SK-N-SH treated with all-trans-retinoic acid at 6 μM for 48 hours (cell line): ENCODE data around the gene SCAPER.
A peak's percentile ranks its signal among the peaks of the same experiment; 100 is the strongest.

Experiments used
- ATAC-seq: fragments of 200-7000 bp; cut with Tn5 transposase; 3 replicates; pipeline ENCODE4 v1.9.1; 2020; ENCODE audit warnings: mild to moderate bottlenecking, moderate library complexity
- ARNTL ChIP-seq: fragments of 450-650 bp; formaldehyde crosslinking; IDR thresholded peaks from 2 replicates; pipeline ENCODE4 v1.5.0; 2020; ENCODE audit warnings: low read depth, mild to moderate bottlenecking, moderate library complexity, borderline replicate concordance
- BACH2 ChIP-seq: fragments of 250-450 bp; sonication (Bioruptor Pico); IDR thresholded peaks from 2 replicates; pipeline ENCODE4 v1.9.0; 2021; ENCODE audit warnings: mild to moderate bottlenecking, borderline replicate concordance
- CSDC2 ChIP-seq: fragments of 250-450 bp; sonication (Bioruptor Pico); IDR thresholded peaks from 2 replicates; pipeline ENCODE4 v1.5.0; 2020; ENCODE audit warnings: mild to moderate bottlenecking, moderate library complexity
- GLIS3 ChIP-seq: fragments of 250-450 bp; sonication (Bioruptor Pico); IDR thresholded peaks from 2 replicates; pipeline ENCODE4 v1.5.0; 2020; ENCODE audit warnings: mild to moderate bottlenecking, moderate library complexity
- RARB ChIP-seq: fragments of 250-450 bp; sonication (Bioruptor Pico); IDR thresholded peaks from 2 replicates; pipeline ENCODE4 v1.8.0; 2021; ENCODE audit warnings: mild to moderate bottlenecking, moderate library complexity
- SNAI2 ChIP-seq: fragments of 250-450 bp; sonication (Bioruptor Pico); IDR thresholded peaks from 2 replicates; pipeline ENCODE4 v1.5.0; 2020; ENCODE audit warnings: mild to moderate bottlenecking, moderate library complexity
- TCF4 ChIP-seq: fragments of 250-450 bp; sonication (Bioruptor Pico); IDR thresholded peaks from 2 replicates; pipeline ENCODE4 v1.8.0; 2021; ENCODE audit warnings: mild to moderate bottlenecking, moderate library complexity, borderline replicate concordance
- ZC3H10 ChIP-seq: fragments of 250-450 bp; sonication (Bioruptor Pico); IDR thresholded peaks from 2 replicates; pipeline ENCODE4 v1.5.1; 2021; ENCODE audit warnings: mild to moderate bottlenecking, moderate library complexity
- ZFP3 ChIP-seq: fragments of 250-450 bp; sonication (Bioruptor Pico); IDR thresholded peaks from 2 replicates; pipeline ENCODE4 v1.5.0; 2020; ENCODE audit warnings: mild to moderate bottlenecking, moderate library complexity
- ZFP30 ChIP-seq: fragments of 450-650 bp; formaldehyde crosslinking; IDR thresholded peaks from 2 replicates; pipeline ENCODE4 v1.5.0; 2022; ENCODE audit warnings: mild to moderate bottlenecking, moderate library complexity
- ZNF70 ChIP-seq: fragments of 450-650 bp; formaldehyde crosslinking; IDR thresholded peaks from 2 replicates; pipeline ENCODE4 v1.5.0; 2020; ENCODE audit warnings: mild to moderate bottlenecking, moderate library complexity
- ZNF8 ChIP-seq: fragments of 450-650 bp; formaldehyde crosslinking; IDR thresholded peaks from 2 replicates; pipeline ENCODE4 v1.5.0; 2020; ENCODE audit warnings: mild to moderate bottlenecking, moderate library complexity
- TF ChIP-seq, protein P1 (sequence below): fragments of 250-450 bp; sonication (Bioruptor Pico); IDR thresholded peaks from 2 replicates; pipeline ENCODE4 v1.5.1; 2020; ENCODE audit warnings: low read depth, mild to moderate bottlenecking, moderate library complexity
- TF ChIP-seq, protein P2 (sequence below): fragments of 250-450 bp; sonication (Bioruptor Pico); IDR thresholded peaks from 2 replicates; pipeline ENCODE4 v1.8.0; 2020; ENCODE audit warnings: mild to moderate bottlenecking, moderate library complexity, borderline replicate concordance
- TF ChIP-seq, protein P3 (sequence below): fragments of 250-450 bp; sonication (Bioruptor Pico); IDR thresholded peaks from 2 replicates; pipeline ENCODE4 v1.8.0; 2021; ENCODE audit warnings: low read depth, mild to moderate bottlenecking, moderate library complexity, borderline replicate concordance
- TF ChIP-seq, protein P4 (sequence below): fragments of 250-450 bp; sonication (Bioruptor Pico); IDR thresholded peaks from 2 replicates; pipeline ENCODE4 v1.5.0; 2020; ENCODE audit warnings: mild to moderate bottlenecking, moderate library complexity
- TF ChIP-seq, protein P5 (sequence below): fragments of 250-450 bp; sonication (Bioruptor Pico); IDR thresholded peaks from 2 replicates; pipeline ENCODE4 v1.5.1; 2021; ENCODE audit warnings: mild to moderate bottlenecking, moderate library complexity

SCAPER gene

DNA sequence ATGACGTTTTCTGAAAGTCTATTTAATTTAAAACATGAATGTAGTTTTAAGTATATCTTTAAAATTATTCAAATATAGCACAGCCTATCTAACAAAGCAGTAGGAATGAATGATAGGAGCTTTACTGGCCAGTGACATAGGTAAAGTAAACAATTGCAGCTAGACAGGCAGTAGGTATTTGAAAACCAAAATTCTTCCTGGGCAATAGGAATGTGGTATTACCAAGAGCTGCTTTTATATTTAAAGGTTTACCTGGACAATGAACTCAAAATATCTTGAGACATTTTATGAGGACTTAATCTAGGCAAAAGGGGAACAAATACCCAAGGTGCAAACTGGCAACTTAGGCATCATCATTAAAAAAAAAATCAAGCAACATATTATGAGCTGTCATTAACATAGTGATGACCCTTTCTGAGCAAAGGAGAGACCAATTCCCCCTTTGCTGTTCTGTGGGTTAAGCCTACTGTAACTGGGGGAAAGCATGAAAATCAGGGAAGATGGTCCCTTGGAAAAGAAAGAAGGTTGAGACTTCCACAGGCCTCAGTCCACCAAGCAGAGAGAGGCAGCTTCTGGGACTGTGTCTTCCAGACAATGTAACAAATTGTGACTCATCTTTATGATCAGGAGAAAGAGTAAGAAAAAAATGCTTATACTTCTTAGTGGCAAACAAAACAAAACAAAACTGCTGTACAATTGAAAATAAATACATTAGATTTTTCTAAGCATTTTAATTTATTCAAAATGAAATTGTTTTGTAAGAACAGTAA is 555.7 kb downstream of the SCAPER start:
- TF ChIP-seq CSDC2 (CRISPR knock-in tag) = no peak
- no peak for TF ChIP-seq ARNTL (CRISPR knock-in tag)
- TF ChIP-seq, protein P1, sequence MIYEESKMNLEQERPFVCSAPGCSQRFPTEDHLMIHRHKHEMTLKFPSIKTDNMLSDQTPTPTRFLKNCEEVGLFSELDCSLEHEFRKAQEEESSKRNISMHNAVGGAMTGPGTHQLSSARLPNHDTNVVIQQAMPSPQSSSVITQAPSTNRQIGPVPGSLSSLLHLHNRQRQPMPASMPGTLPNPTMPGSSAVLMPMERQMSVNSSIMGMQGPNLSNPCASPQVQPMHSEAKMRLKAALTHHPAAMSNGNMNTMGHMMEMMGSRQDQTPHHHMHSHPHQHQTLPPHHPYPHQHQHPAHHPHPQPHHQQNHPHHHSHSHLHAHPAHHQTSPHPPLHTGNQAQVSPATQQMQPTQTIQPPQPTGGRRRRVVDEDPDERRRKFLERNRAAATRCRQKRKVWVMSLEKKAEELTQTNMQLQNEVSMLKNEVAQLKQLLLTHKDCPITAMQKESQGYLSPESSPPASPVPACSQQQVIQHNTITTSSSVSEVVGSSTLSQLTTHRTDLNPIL (CRISPR knock-in tag) = no peak
- TF ChIP-seq SNAI2 (CRISPR knock-in tag) = no peak
- no peak for TF ChIP-seq ZC3H10 (CRISPR knock-in tag)
- TF ChIP-seq ZFP3 (CRISPR knock-in tag) = no peak

DNA sequence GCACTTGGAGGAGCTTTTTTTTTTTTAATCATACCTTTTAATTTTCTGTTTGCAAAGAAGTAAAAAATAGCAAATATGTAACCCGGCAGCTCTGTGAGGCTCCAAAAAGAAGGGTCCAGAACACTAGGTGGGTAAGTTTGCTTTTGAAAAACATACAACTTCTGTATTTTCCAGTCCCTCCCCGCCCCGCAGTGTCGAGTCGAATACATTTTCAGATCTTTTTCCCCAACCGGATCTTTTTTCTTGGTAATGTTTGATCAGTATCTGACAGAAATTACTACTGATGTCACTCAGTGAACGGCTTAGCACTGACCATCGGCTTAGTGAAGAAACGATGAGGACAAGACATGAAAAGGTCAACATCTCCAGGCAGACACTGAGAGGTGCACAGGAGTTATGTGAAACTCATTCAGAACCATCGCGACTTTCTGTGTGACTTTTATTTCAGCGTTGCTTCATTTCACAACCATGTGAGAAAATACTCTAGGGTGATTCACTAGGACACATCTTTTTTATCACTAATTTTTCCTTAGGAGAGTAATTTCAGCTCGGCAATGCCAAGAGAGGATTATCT is 557.6 kb downstream of the SCAPER start:
- TF ChIP-seq ZFP3 (CRISPR knock-in tag) (no peak), CSDC2 (CRISPR knock-in tag) (no peak), ZNF8 (no peak), ARNTL (CRISPR knock-in tag) (no peak), ZFP30 (CRISPR knock-in tag) (no peak), RARB (no peak), ZNF70 (CRISPR knock-in tag) (no peak), TCF4 (CRISPR knock-in tag) (no peak), SNAI2 (CRISPR knock-in tag) (no peak), ZC3H10 (CRISPR knock-in tag) (no peak), GLIS3 (CRISPR knock-in tag) (no peak), BACH2 (CRISPR knock-in tag) (no peak)
- TF ChIP-seq, protein P2, sequence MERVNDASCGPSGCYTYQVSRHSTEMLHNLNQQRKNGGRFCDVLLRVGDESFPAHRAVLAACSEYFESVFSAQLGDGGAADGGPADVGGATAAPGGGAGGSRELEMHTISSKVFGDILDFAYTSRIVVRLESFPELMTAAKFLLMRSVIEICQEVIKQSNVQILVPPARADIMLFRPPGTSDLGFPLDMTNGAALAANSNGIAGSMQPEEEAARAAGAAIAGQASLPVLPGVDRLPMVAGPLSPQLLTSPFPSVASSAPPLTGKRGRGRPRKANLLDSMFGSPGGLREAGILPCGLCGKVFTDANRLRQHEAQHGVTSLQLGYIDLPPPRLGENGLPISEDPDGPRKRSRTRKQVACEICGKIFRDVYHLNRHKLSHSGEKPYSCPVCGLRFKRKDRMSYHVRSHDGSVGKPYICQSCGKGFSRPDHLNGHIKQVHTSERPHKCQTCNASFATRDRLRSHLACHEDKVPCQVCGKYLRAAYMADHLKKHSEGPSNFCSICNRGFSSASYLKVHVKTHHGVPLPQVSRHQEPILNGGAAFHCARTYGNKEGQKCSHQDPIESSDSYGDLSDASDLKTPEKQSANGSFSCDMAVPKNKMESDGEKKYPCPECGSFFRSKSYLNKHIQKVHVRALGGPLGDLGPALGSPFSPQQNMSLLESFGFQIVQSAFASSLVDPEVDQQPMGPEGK (CRISPR knock-in tag) = no peak
- TF ChIP-seq, protein P3, sequence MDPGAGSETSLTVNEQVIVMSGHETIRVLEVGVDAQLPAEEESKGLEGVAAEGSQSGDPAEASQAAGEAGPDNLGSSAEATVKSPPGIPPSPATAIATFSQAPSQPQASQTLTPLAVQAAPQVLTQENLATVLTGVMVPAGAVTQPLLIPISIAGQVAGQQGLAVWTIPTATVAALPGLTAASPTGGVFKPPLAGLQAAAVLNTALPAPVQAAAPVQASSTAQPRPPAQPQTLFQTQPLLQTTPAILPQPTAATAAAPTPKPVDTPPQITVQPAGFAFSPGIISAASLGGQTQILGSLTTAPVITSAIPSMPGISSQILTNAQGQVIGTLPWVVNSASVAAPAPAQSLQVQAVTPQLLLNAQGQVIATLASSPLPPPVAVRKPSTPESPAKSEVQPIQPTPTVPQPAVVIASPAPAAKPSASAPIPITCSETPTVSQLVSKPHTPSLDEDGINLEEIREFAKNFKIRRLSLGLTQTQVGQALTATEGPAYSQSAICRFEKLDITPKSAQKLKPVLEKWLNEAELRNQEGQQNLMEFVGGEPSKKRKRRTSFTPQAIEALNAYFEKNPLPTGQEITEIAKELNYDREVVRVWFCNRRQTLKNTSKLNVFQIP (CRISPR knock-in tag) = no peak
- TF ChIP-seq, protein P1 (CRISPR knock-in tag) = no peak
- TF ChIP-seq, protein P4, sequence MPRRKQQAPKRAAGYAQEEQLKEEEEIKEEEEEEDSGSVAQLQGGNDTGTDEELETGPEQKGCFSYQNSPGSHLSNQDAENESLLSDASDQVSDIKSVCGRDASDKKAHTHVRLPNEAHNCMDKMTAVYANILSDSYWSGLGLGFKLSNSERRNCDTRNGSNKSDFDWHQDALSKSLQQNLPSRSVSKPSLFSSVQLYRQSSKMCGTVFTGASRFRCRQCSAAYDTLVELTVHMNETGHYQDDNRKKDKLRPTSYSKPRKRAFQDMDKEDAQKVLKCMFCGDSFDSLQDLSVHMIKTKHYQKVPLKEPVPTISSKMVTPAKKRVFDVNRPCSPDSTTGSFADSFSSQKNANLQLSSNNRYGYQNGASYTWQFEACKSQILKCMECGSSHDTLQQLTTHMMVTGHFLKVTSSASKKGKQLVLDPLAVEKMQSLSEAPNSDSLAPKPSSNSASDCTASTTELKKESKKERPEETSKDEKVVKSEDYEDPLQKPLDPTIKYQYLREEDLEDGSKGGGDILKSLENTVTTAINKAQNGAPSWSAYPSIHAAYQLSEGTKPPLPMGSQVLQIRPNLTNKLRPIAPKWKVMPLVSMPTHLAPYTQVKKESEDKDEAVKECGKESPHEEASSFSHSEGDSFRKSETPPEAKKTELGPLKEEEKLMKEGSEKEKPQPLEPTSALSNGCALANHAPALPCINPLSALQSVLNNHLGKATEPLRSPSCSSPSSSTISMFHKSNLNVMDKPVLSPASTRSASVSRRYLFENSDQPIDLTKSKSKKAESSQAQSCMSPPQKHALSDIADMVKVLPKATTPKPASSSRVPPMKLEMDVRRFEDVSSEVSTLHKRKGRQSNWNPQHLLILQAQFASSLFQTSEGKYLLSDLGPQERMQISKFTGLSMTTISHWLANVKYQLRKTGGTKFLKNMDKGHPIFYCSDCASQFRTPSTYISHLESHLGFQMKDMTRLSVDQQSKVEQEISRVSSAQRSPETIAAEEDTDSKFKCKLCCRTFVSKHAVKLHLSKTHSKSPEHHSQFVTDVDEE (CRISPR knock-in tag) = no peak
- TF ChIP-seq, protein P5, sequence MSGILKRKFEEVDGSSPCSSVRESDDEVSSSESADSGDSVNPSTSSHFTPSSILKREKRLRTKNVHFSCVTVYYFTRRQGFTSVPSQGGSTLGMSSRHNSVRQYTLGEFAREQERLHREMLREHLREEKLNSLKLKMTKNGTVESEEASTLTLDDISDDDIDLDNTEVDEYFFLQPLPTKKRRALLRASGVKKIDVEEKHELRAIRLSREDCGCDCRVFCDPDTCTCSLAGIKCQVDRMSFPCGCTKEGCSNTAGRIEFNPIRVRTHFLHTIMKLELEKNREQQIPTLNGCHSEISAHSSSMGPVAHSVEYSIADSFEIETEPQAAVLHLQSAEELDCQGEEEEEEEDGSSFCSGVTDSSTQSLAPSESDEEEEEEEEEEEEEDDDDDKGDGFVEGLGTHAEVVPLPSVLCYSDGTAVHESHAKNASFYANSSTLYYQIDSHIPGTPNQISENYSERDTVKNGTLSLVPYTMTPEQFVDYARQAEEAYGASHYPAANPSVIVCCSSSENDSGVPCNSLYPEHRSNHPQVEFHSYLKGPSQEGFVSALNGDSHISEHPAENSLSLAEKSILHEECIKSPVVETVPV = no peak
- ATAC-seq = no peak

More for the DNA sequence above, 555.7 kb downstream of the SCAPER start:
- peak; percentile 71 for ATAC-seq
